Natural killer cell (primary cell): ENCODE results near the gene TTC12. TPM values are rescaled to one million over a fixed set of nuclear protein-coding genes. Genes with fewer than 3 reads are reported as not detected.
A peak's percentile ranks its signal among the peaks of the same experiment; 100 is the strongest.

Source experiments
- ATAC-seq, 3 donors: fragments of 150-1000 bp in 2 of 3; fragments of 200-7000 bp in 1 of 3; cut with Tn5 transposase; 1 replicate in 1 of 3; 2 replicates in 2 of 3; pipeline ENCODE4 v1.10.0; 2021; ENCODE audit warnings: mild to moderate bottlenecking in 2 of 3, moderate library complexity in 2 of 3
- DNase-seq, 2 donors: peaks; one replicate each; pipeline versions ENCODE4 v3.0.0 to v3.0.0-alpha.2; 2013 to 2021; ENCODE audit warnings: mixed read lengths in 1 of 2
- H3K27ac ChIP-seq: one replicate; pipeline ENCODE4 v1.5.1; 2013; ENCODE audit warnings: mild to moderate bottlenecking, low read length
- H3K27me3 ChIP-seq: one replicate; pipeline ENCODE4 v1.6.1; 2013; ENCODE audit warnings: low read length; ENCODE audit not compliant: control insufficient read depth, insufficient read depth
- H3K36me3 ChIP-seq: one replicate; pipeline ENCODE4 v1.6.1; 2013; ENCODE audit warnings: low read length; ENCODE audit not compliant: control insufficient read depth, insufficient read depth
- H3K4me1 ChIP-seq: one replicate; pipeline ENCODE4 v1.6.1; 2013; ENCODE audit warnings: low read length; ENCODE audit not compliant: control insufficient read depth, insufficient read depth
- H3K4me3 ChIP-seq: one replicate; pipeline ENCODE4 v1.5.1; 2013; ENCODE audit warnings: low read length
- H3K9me3 ChIP-seq: one replicate; pipeline ENCODE4 v1.6.1; 2013; ENCODE audit warnings: low read length; ENCODE audit not compliant: control insufficient read depth, insufficient read depth
- H3K27ac Mint-ChIP-seq, 2 donors: one replicate each; pipeline ENCODE4 v1.8.0; 2022; ENCODE audit warnings: mild to moderate bottlenecking in 2 of 2, mixed read lengths in 2 of 2, moderate library complexity in 1 of 2
- H3K27me3 Mint-ChIP-seq, 2 donors: one replicate each; pipeline ENCODE4 v1.8.0; 2022; ENCODE audit warnings: low read depth in 2 of 2, mixed read lengths in 2 of 2
- H3K36me3 Mint-ChIP-seq: one replicate; pipeline ENCODE4 v1.8.0; 2022; ENCODE audit warnings: mixed read lengths
- H3K4me1 Mint-ChIP-seq, 2 donors: one replicate each; pipeline ENCODE4 v1.8.0; 2022; ENCODE audit warnings: mixed read lengths in 2 of 2
- H3K4me3 Mint-ChIP-seq: one replicate; pipeline ENCODE4 v1.8.0; 2022; ENCODE audit warnings: mild to moderate bottlenecking, moderate library complexity, mixed read lengths
- H3K9me3 Mint-ChIP-seq, 2 donors: one replicate each; pipeline ENCODE4 v1.8.0; 2022; ENCODE audit warnings: mixed read lengths in 2 of 2
- WGBS: methylation state at CpG from one replicate; pipeline ENCODE4 v1.1.7; 2013; ENCODE audit warnings: missing lambda C conversion rate; ENCODE audit not compliant: insufficient coverage; 5-methylcytosine and 5-hydroxymethylcytosine counted together
- intact Hi-C: fragments of 100-400 bp; cut with micrococcal nuclease; formaldehyde crosslinking; loops from one replicate; pipeline ENCODE4 v1.14.2; 2022
- total RNA-seq, 4 donors: library from RNA; stranded (reverse); fragments of 120-200 nt in 1 of 4; gene quantifications; one replicate each; pipeline versions ENCODE4 v1.2.3 to v1.2.4, GENCODE V29; 2013 to 2022
- TF ChIP-seq, protein P1 (sequence below): fragments of 200-600 bp; IDR thresholded peaks from one replicate; pipeline ENCODE4 v1.8.0; 2022; ENCODE audit warnings: antibody characterized with exemption

The TTC12 gene
- total RNA-seq, 3 donors from 2014 or later (not counting 1 experiment from before 2014, with no cell fraction given), result 20.8 to 25.4 (median 24.1) TPM

DNA sequence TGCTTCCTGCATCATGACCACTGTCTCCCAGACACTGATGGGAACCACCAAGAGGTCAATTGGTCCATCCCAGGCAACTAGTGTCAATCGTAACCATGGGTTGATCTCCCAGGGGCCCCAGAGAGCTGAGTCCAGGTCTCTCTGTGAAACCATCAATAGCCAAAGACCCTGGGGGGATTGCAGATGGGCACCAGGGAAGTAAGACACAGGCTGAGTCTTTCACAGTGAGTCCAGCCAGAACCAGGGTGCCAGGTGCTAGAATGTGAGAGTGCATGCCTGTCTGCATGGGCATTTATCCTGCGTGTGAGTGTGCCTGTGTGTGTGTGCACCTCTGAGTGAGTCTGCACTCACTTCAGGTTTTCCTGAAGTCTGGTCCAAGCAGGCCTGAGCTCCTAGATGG lies 45.3 kb upstream of the TTC12 start:
- Histone ChIP-seq H3K36me3 (peaks cover 56% of the 10 kb centered on the region), H3K4me3 (no peak overlapping the region), H3K27me3 (no peaks in the 10 kb centered on the region), H3K9me3 (no peaks in the 10 kb centered on the region), H3K4me1 (no peaks in the 10 kb centered on the region), H3K27ac (no peak overlapping the region)
- ATAC-seq (no peak), DNase-seq (no peak)
- intact Hi-C loops, result no loop called here
- Mint-ChIP-seq H3K36me3 (peaks cover 8% of the 10 kb centered on the region), H3K4me3 (no peak overlapping the region), H3K27me3 (no peaks in the 10 kb centered on the region), H3K27ac (no peak overlapping the region), H3K9me3 (no peaks in the 10 kb centered on the region), H3K4me1 (no peaks in the 10 kb centered on the region)
- TF ChIP-seq, protein P1, sequence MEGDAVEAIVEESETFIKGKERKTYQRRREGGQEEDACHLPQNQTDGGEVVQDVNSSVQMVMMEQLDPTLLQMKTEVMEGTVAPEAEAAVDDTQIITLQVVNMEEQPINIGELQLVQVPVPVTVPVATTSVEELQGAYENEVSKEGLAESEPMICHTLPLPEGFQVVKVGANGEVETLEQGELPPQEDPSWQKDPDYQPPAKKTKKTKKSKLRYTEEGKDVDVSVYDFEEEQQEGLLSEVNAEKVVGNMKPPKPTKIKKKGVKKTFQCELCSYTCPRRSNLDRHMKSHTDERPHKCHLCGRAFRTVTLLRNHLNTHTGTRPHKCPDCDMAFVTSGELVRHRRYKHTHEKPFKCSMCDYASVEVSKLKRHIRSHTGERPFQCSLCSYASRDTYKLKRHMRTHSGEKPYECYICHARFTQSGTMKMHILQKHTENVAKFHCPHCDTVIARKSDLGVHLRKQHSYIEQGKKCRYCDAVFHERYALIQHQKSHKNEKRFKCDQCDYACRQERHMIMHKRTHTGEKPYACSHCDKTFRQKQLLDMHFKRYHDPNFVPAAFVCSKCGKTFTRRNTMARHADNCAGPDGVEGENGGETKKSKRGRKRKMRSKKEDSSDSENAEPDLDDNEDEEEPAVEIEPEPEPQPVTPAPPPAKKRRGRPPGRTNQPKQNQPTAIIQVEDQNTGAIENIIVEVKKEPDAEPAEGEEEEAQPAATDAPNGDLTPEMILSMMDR, result no peak
- 98% methylated on average over 2 of the region's 2 CpGs for WGBS

DNA sequence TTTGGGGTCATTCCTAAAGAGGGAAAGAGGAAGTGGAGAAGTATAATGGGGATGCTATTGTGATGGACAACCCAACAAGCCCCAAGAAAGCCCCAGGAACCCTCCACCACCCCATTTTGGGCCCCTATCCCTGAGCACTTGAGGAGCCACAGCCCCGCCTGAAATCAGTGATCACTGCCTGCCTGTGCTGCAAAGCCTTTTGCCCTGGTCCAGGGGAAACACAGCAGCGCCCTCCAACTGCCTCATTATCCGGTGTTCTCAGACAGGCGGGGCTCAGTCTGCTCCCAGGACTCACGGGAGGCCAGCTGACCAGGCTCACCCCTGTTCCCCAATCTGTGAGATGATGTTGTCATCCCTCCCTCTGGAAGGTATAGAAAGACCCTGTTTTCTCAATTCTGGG lies 44.7 kb upstream of the TTC12 start:
- intact Hi-C loops, result no loop called here
- peaks cover 8% of the 10 kb centered on the region for H3K36me3 Mint-ChIP-seq
- DNase-seq (no peak), ATAC-seq (no peak)
- no peaks in the 10 kb centered on the region for H3K27me3 Mint-ChIP-seq
- H3K27ac Mint-ChIP-seq, result peak overlapping the region in 1 of 2 donors; percentile 48
- Histone ChIP-seq H3K9me3 (no peaks in the 10 kb centered on the region), H3K27me3 (no peaks in the 10 kb centered on the region), H3K4me3 (no peak overlapping the region), H3K4me1 (no peaks in the 10 kb centered on the region), H3K27ac (no peak overlapping the region), H3K36me3 (peaks cover 57% of the 10 kb centered on the region)
- H3K9me3 Mint-ChIP-seq, result no peaks in the 10 kb centered on the region
- TF ChIP-seq, protein P1, result no peak
- no peak overlapping the region for H3K4me3 Mint-ChIP-seq
- H3K4me1 Mint-ChIP-seq, result no peaks in the 10 kb centered on the region
- WGBS, result 87% methylated on average over 5 of the region's 5 CpGs

DNA sequence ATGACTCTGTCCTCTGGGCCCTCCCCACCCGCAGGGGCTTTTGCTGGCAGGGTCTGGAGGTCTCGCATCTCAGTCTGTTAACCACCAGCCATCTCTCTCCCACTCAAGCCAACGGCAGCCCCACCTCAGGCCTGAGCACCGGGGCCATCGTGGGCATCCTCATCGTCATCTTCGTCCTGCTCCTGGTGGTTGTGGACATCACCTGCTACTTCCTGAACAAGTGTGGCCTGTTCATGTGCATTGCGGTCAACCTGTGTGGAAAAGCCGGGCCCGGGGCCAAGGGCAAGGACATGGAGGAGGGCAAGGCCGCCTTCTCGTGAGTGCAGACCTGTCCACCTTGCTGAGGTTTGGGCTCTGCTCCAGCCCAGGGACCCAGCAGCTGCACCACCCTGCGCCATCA lies 44.3 kb upstream of the TTC12 start:
- peaks cover 9% of the 10 kb centered on the region for H3K36me3 Mint-ChIP-seq
- Histone ChIP-seq H3K9me3 (no peaks in the 10 kb centered on the region), H3K27ac (no peak overlapping the region), H3K36me3 (peaks cover 57% of the 10 kb centered on the region), H3K27me3 (no peaks in the 10 kb centered on the region), H3K4me1 (no peaks in the 10 kb centered on the region), H3K4me3 (no peak overlapping the region)
- no peaks in the 10 kb centered on the region for H3K27me3 Mint-ChIP-seq
- peak overlapping the region in 1 of 2 donors; percentile 48 for H3K27ac Mint-ChIP-seq
- H3K9me3 Mint-ChIP-seq, result no peaks in the 10 kb centered on the region
- TF ChIP-seq, protein P1, result no peak
- 95% methylated on average over 13 of the region's 13 CpGs for WGBS
- intact Hi-C loops, result no loop called here
- H3K4me1 Mint-ChIP-seq, result no peaks in the 10 kb centered on the region
- H3K4me3 Mint-ChIP-seq, result no peak overlapping the region
- DNase-seq (no peak), ATAC-seq (no peak)

DNA sequence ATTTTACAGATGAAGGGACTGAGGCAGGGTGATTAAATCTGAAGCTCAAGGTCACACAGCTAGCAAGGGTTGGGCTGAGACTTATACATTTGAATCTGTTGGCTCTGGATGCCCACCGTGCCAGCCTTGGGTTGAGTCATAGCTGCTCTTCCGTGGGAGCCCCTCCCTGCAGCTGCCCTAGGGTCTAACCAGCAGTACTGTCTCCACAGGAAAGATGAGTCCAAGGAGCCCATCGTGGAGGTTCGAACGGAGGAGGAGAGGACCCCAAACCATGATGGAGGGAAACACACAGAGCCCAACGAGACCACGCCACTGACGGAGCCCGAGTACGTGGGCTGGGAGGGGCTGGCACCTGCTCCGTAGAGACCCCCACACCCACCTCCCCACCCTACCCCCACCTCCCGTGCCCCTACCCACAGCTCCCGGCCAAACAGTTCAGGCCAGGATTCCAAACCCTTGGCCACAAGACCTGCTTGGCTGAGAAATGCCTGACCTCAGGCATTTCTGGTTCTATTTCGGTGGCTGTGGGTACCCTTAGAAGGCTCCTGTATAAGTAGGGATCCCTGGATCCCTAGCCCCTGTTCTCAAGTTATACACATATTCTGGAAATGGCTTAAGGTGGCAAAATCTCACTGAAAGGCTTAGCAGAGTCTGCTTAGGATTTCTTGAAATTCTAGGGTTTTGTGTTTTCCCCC lies 42.7 kb upstream of the TTC12 start:
- no peaks in the 10 kb centered on the region for H3K9me3 ChIP-seq
- TF ChIP-seq, protein P1, result no peak
- Mint-ChIP-seq H3K27me3 (no peaks in the 10 kb centered on the region), H3K27ac (no peak overlapping the region), H3K4me3 (no peak overlapping the region), H3K9me3 (no peaks in the 10 kb centered on the region), H3K4me1 (no peaks in the 10 kb centered on the region), H3K36me3 (peaks cover 26% of the 10 kb centered on the region)
- H3K36me3 ChIP-seq, result peaks cover 65% of the 10 kb centered on the region
- no peaks in the 10 kb centered on the region for H3K27me3 ChIP-seq
- 90% methylated on average over 13 of the region's 14 CpGs for WGBS
- no peaks in the 10 kb centered on the region for H3K4me1 ChIP-seq
- ATAC-seq (no peak), DNase-seq (no peak)
- intact Hi-C loops, result no loop called here
- H3K27ac ChIP-seq, result no peak overlapping the region
- no peak overlapping the region for H3K4me3 ChIP-seq
